HepG2 (cell line): Measurements from ENCODE around the gene BET1L. TPM values are rescaled to one million over a fixed set of nuclear protein-coding genes. Genes with fewer than 3 reads are reported as not detected.

ENCODE experiments used
- BRF2 ChIP-seq: sonication (generic); formaldehyde crosslinking; IDR thresholded peaks from 2 replicates; pipeline ENCODE4 v1.8.1; 2022; ENCODE audit warnings: mild to moderate bottlenecking, missing genetic modification reagents
- CBFB ChIP-seq: sonication (generic); formaldehyde crosslinking; IDR thresholded peaks from 2 replicates; pipeline ENCODE4 v1.4.0; 2020; ENCODE audit warnings: missing genetic modification reagents
- CEBPG ChIP-seq: IDR thresholded peaks from 2 replicates; pipeline ENCODE4 v1.6.1; 2016
- FOSL1 ChIP-seq: sonication (generic); formaldehyde crosslinking; IDR thresholded peaks from 2 replicates; pipeline ENCODE4 v1.9.0; 2021; ENCODE audit warnings: missing genetic modification reagents, borderline replicate concordance
- KDM3A ChIP-seq: IDR thresholded peaks from 2 replicates; pipeline ENCODE4 v1.6.1; 2018; ENCODE audit warnings: low read depth, missing compliant biosample characterization
- MIXL1 ChIP-seq: IDR thresholded peaks from 2 replicates; pipeline ENCODE4 v1.6.1; 2016
- PAWR ChIP-seq: sonication (generic); formaldehyde crosslinking; IDR thresholded peaks from 2 replicates; pipeline ENCODE4 v1.4.0; 2020; ENCODE audit warnings: missing genetic modification reagents, mild to moderate bottlenecking, borderline replicate concordance
- POLR2AphosphoS5 ChIP-seq: IDR thresholded peaks from 2 replicates; pipeline ENCODE4 v1.6.1; 2012; ENCODE audit warnings: low read depth, low read length
- RBFOX2 ChIP-seq: fragments of 200-400 bp; formaldehyde crosslinking; IDR thresholded peaks from 2 replicates; pipeline ENCODE4 v1.6.1; 2017; ENCODE audit warnings: low read depth, mild to moderate bottlenecking, low read length
- STAT5B ChIP-seq: sonication (generic); formaldehyde crosslinking; IDR thresholded peaks from 2 replicates; pipeline ENCODE4 v1.4.0; 2020; ENCODE audit warnings: missing genetic modification reagents
- TFDP1 ChIP-seq: IDR thresholded peaks from 2 replicates; pipeline ENCODE4 v1.6.1; 2016; ENCODE audit warnings: missing compliant biosample characterization, missing genetic modification reagents, borderline replicate concordance
- ZEB1 ChIP-seq: IDR thresholded peaks from 2 replicates; pipeline ENCODE4 v1.6.1; 2012; ENCODE audit warnings: mild to moderate bottlenecking, low read depth, inconsistent platforms; ENCODE audit not compliant: insufficient replicate concordance
- ZFX ChIP-seq: sonication (generic); formaldehyde crosslinking; IDR thresholded peaks from 2 replicates; pipeline ENCODE4 v1.4.0; 2020; ENCODE audit warnings: mild to moderate bottlenecking, low read depth, missing genetic modification reagents, moderate library complexity
- ZIK1 ChIP-seq: sonication (generic); formaldehyde crosslinking; IDR thresholded peaks from 2 replicates; pipeline ENCODE4 v1.5.0; 2020; ENCODE audit warnings: mild to moderate bottlenecking, low read depth, missing genetic modification reagents, borderline replicate concordance
- ZNF446 ChIP-seq: sonication (generic); formaldehyde crosslinking; IDR thresholded peaks from 2 replicates; pipeline ENCODE4 v1.5.0; 2020; ENCODE audit warnings: mild to moderate bottlenecking, missing genetic modification reagents
- ZNF713 ChIP-seq: sonication (generic); formaldehyde crosslinking; IDR thresholded peaks from 2 replicates; pipeline ENCODE4 v1.4.0; 2020; ENCODE audit warnings: mild to moderate bottlenecking, missing genetic modification reagents
- ZNF790 ChIP-seq: sonication (generic); formaldehyde crosslinking; IDR thresholded peaks from 2 replicates; pipeline ENCODE4 v1.8.0; 2022; ENCODE audit warnings: missing genetic modification reagents, mild to moderate bottlenecking, borderline replicate concordance
- polyA plus RNA-seq, 8 experiments: library from polyadenylated mRNA; depleted of rRNA in 3 of 8; stranded (reverse) in 7 of 8; unstranded in 1 of 8; fragments of >200 nt; fragmentation: Illumina TruSeq in 4 of 8; extraction: Trizol in 4 of 8; gene quantifications; 2 replicates each; pipeline versions ENCODE4 v1.2.1 to v1.2.3, GENCODE V29; 2011 to 2016; ENCODE audit warnings: low read depth in 4 of 8, missing spikeins in 1 of 8, mixed read lengths in 1 of 8; ENCODE audit not compliant: insufficient read depth in 1 of 8
- total RNA-seq, 5 experiments: library from RNA; depleted of rRNA; stranded (reverse); fragments of >200 nt; fragmentation: Illumina TruSeq; extraction: Trizol; gene quantifications; 2 replicates each; pipeline ENCODE4 v1.2.3, GENCODE V29; 2016; ENCODE audit warnings: low read depth in 1 of 5
- TF ChIP-seq, protein P1 (sequence below): sonication (generic); formaldehyde crosslinking; IDR thresholded peaks from 2 replicates; pipeline ENCODE4 v1.4.0; 2020; ENCODE audit warnings: missing genetic modification reagents
- TF ChIP-seq, protein P2 (sequence below): sonication (generic); formaldehyde crosslinking; IDR thresholded peaks from 2 replicates; pipeline ENCODE4 v1.5.0; 2020; ENCODE audit warnings: mild to moderate bottlenecking, missing genetic modification reagents

Gene BET1L
- total and polyA plus RNA-seq, 2 of the 13 experiments (the other 11 are each of a cell fraction or from before 2014, with no cell fraction given) = 26.2 to 59.6 TPM

- TF ChIP-seq, protein P1, sequence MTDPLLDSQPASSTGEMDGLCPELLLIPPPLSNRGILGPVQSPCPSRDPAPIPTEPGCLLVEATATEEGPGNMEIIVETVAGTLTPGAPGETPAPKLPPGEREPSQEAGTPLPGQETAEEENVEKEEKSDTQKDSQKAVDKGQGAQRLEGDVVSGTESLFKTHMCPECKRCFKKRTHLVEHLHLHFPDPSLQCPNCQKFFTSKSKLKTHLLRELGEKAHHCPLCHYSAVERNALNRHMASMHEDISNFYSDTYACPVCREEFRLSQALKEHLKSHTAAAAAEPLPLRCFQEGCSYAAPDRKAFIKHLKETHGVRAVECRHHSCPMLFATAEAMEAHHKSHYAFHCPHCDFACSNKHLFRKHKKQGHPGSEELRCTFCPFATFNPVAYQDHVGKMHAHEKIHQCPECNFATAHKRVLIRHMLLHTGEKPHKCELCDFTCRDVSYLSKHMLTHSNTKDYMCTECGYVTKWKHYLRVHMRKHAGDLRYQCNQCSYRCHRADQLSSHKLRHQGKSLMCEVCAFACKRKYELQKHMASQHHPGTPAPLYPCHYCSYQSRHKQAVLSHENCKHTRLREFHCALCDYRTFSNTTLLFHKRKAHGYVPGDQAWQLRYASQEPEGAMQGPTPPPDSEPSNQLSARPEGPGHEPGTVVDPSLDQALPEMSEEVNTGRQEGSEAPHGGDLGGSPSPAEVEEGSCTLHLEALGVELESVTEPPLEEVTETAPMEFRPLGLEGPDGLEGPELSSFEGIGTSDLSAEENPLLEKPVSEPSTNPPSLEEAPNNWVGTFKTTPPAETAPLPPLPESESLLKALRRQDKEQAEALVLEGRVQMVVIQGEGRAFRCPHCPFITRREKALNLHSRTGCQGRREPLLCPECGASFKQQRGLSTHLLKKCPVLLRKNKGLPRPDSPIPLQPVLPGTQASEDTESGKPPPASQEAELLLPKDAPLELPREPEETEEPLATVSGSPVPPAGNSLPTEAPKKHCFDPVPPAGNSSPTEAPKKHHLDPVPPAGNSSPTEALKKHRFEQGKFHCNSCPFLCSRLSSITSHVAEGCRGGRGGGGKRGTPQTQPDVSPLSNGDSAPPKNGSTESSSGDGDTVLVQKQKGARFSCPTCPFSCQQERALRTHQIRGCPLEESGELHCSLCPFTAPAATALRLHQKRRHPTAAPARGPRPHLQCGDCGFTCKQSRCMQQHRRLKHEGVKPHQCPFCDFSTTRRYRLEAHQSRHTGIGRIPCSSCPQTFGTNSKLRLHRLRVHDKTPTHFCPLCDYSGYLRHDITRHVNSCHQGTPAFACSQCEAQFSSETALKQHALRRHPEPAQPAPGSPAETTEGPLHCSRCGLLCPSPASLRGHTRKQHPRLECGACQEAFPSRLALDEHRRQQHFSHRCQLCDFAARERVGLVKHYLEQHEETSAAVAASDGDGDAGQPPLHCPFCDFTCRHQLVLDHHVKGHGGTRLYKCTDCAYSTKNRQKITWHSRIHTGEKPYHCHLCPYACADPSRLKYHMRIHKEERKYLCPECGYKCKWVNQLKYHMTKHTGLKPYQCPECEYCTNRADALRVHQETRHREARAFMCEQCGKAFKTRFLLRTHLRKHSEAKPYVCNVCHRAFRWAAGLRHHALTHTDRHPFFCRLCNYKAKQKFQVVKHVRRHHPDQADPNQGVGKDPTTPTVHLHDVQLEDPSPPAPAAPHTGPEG (CRISPR knock-in tag) = 0 out of 2 replicates have a peak, but pooled peaks have one; percentile 28
- TF ChIP-seq TFDP1 (CRISPR knock-in tag) (peak; percentile 40; the same call in 1 of the 2 replicates), POLR2AphosphoS5 (peak; percentile 75), ZEB1 (peak; percentile 24), ZNF790 (CRISPR knock-in tag) (0 out of 2 replicates have a peak, but pooled peaks have one; percentile 47), FOSL1 (CRISPR knock-in tag) (no peak), PAWR (CRISPR knock-in tag) (0 out of 2 replicates have a peak, but pooled peaks have one; percentile 54), ZNF713 (CRISPR knock-in tag) (no peak), CEBPG (no peak), ZIK1 (CRISPR knock-in tag) (0 out of 2 replicates have a peak, but pooled peaks have one; percentile 23), MIXL1 (CRISPR knock-in tag) (no peak), ZNF446 (CRISPR knock-in tag) (no peak), KDM3A (0 out of 2 replicates have a peak, but pooled peaks have one; percentile 32), CBFB (CRISPR knock-in tag) (0 out of 2 replicates have a peak, but pooled peaks have one; percentile 33), BRF2 (CRISPR knock-in tag) (0 out of 2 replicates have a peak, but pooled peaks have one; percentile 52), ZFX (CRISPR knock-in tag) (peak; percentile 88), RBFOX2 (peak; percentile 70), STAT5B (no peak)
- TF ChIP-seq, protein P2, sequence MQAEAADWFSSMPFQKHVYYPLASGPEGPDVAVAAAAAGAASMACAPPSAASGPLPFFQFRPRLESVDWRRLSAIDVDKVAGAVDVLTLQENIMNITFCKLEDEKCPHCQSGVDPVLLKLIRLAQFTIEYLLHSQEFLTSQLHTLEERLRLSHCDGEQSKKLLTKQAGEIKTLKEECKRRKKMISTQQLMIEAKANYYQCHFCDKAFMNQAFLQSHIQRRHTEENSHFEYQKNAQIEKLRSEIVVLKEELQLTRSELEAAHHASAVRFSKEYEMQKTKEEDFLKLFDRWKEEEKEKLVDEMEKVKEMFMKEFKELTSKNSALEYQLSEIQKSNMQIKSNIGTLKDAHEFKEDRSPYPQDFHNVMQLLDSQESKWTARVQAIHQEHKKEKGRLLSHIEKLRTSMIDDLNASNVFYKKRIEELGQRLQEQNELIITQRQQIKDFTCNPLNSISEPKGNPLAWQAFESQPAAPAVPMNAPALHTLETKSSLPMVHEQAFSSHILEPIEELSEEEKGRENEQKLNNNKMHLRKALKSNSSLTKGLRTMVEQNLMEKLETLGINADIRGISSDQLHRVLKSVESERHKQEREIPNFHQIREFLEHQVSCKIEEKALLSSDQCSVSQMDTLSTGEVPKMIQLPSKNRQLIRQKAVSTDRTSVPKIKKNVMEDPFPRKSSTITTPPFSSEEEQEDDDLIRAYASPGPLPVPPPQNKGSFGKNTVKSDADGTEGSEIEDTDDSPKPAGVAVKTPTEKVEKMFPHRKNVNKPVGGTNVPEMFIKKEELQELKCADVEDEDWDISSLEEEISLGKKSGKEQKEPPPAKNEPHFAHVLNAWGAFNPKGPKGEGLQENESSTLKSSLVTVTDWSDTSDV (CRISPR knock-in tag) = no peak; the same call in 1 of the 2 replicates
Observed at GRCh38 chr11:235997-236773, 29.0 kb upstream of the BET1L start, which contains the start of gene SIRT3 (continued).
